Mesodermal cell (in vitro differentiated cells): ENCODE data around the gene SLC47A1. TPM values are rescaled to one million over a fixed set of nuclear protein-coding genes. Genes with fewer than 3 reads are reported as not detected.
A peak's percentile ranks its signal among the peaks of the same experiment; 100 is the strongest.

Experiments
- H3K27ac ChIP-seq: 2 replicates; pipeline ENCODE4 v1.7.0; 2013; ENCODE audit warnings: mild to moderate bottlenecking, low read depth, low read length, moderate library complexity; ENCODE audit not compliant: severe bottlenecking
- H3K36me3 ChIP-seq: 2 replicates; pipeline ENCODE4 v1.7.1; 2013; ENCODE audit warnings: mild to moderate bottlenecking, low read length, moderate library complexity; ENCODE audit not compliant: control insufficient read depth, insufficient read depth
- H3K4me1 ChIP-seq: one replicate; pipeline ENCODE4 v1.7.1; 2013; ENCODE audit warnings: mild to moderate bottlenecking, low read length; ENCODE audit not compliant: insufficient read depth, control insufficient read depth, poor library complexity, severe bottlenecking
- H3K4me3 ChIP-seq: 2 replicates; pipeline ENCODE4 v1.7.0; 2013; ENCODE audit warnings: low read length, control low read depth, mild to moderate bottlenecking; ENCODE audit not compliant: insufficient read depth, poor library complexity, severe bottlenecking; ENCODE audit errors: extremely low read depth
- H3K9me3 ChIP-seq: 2 replicates; pipeline ENCODE4 v1.7.1; 2013; ENCODE audit warnings: mild to moderate bottlenecking, low read length, moderate library complexity; ENCODE audit not compliant: control insufficient read depth
- WGBS, 2 experiments: methylation state at CpG; one replicate each; pipeline ENCODE4 v1.1.5; 2013; ENCODE audit warnings: missing lambda C conversion rate in 2 of 2; ENCODE audit not compliant: insufficient coverage in 2 of 2; 5-methylcytosine and 5-hydroxymethylcytosine counted together
- polyA plus RNA-seq, 2 experiments: library from polyadenylated mRNA; stranded (reverse); fragments of 50-300 nt; gene quantifications; one replicate each; pipeline ENCODE4 v1.2.3, GENCODE V29; 2013

Gene SLC47A1, protein sequence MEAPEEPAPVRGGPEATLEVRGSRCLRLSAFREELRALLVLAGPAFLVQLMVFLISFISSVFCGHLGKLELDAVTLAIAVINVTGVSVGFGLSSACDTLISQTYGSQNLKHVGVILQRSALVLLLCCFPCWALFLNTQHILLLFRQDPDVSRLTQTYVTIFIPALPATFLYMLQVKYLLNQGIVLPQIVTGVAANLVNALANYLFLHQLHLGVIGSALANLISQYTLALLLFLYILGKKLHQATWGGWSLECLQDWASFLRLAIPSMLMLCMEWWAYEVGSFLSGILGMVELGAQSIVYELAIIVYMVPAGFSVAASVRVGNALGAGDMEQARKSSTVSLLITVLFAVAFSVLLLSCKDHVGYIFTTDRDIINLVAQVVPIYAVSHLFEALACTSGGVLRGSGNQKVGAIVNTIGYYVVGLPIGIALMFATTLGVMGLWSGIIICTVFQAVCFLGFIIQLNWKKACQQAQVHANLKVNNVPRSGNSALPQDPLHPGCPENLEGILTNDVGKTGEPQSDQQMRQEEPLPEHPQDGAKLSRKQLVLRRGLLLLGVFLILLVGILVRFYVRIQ
- 0.77 TPM for polyA plus RNA-seq (2013, experiment 1 of 2)
- 1.2 TPM for polyA plus RNA-seq (2013, experiment 2 of 2)

DNA sequence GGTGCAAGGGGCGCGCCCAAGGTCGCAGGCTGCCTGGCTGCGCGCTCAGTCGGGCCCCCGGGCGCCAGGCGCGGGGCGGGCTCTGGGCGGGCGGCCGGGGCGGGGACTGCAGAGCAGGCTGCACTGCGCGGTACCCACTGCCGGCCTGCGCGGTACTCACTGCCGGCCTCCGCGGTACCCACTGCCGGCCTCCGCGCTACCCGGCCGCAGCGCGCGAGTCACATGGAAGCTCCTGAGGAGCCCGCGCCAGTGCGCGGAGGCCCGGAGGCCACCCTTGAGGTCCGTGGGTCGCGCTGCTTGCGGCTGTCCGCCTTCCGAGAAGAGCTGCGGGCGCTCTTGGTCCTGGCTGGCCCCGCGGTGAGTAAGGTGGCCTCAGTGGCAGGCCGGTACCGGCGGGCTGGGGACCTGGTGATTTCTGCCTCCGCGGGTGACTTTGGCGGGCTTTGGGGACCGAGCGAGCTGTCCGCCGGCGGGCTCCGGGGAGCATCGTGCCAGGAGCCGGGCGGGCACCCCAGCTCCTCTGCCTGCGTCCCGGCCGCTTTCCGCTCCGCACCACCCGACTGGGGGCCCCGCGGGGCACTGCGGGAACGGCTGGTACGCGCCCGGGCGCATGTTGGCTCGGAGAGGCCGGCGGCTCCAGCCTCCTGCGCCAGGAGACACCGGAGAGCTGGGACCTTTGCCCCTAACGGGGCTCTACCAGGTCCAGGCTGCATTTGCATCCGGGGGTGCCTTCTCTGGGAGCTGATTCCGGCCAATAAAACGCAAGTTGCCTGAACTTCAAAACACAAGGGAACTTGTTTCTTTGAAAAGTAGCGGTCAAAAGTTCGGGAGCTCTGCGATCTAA, at the start of gene SLC47A1:
Gene SLC47A1 (plus strand): TSS at position 137 of the 844 bp plus-strand sequence. CDS start 86 bp downstream, at position 223.
- WGBS, 2 experiments, result 1% methylated on average over 63 to 81 of the region's 87 CpGs
- Histone ChIP-seq H3K36me3 (no peaks in the 10 kb centered on the region), H3K4me3 (peak within 1 kb of the TSS; percentile 37), H3K27ac (no peak within 1 kb of the TSS), H3K9me3 (no peaks in the 10 kb centered on the region), H3K4me1 (peaks cover 8% of the 10 kb centered on the region)

DNA sequence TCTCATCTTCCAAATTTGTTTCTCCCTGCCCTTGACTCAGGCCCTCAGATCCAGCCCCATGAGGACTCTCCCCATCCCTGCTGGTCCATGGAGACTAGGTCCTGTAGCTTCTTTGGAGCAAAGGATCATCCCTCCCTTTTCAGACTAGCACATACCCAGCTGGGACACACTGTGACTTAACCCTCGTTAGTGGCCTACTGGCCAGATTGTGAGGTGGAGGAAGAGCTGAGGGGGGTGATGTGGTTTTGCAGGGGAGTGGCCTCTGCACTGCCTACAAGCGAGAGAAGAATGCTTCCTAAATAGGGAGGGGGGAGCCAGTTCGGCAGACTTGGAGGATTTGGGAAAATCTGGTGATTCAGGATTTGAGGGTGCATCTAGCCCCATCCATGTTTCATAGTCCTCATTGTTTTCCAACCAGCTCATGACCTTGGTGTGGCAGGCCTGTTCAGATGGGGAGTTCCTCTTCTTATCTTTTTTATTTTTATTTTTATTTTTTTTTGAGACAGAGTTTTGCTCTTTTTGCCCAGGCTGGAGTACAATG, 47.8 kb upstream of the SLC47A1 start:
- WGBS, 2 experiments, result 83 to 100% methylated on average over 1 of the region's 3 CpGs
- Histone ChIP-seq H3K36me3 (no peaks in the 10 kb centered on the region), H3K9me3 (no peaks in the 10 kb centered on the region), H3K27ac (no peak overlapping the region), H3K4me3 (no peak overlapping the region), H3K4me1 (peaks cover 7% of the 10 kb centered on the region)

DNA sequence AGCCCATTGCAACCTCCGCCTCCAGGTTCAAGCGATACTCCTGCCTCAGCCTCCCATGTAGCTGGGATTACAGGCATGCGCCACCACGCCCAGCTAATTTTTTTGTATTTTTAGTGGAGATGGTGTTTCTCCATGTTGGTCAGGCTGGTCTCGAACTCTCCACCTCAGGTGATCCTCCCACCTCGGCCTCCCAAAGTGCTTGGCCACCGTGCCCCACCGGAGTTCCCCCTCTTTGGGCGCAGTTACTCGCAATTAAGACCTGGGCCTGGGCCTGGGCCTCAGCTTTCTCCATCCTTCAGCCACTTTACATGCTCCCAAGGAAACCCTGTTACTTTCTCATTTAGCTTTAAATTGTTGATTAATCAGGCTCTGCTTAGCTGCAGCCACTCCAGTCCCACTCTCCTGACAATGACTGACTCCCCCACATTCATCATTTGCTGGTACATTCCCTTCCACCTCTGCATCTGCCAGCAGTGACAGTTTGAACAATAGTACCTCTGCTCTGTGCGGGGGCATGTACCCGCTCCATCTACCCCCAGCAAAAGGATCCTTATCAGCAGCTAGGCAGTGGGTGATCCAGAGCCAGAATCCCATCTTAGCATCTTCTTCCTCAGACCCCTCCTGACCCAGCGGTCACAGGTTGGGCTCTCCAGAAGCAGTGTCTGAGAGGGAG, 47.2 kb upstream of the SLC47A1 start:
- whole genome bisulfite sequencing, 2 experiments, result 93 to 97% methylated on average over 10 to 11 of the region's 13 CpGs
- Histone ChIP-seq H3K9me3 (no peaks in the 10 kb centered on the region), H3K27ac (no peak overlapping the region), H3K4me1 (peaks cover 7% of the 10 kb centered on the region), H3K36me3 (no peaks in the 10 kb centered on the region), H3K4me3 (no peak overlapping the region)

DNA sequence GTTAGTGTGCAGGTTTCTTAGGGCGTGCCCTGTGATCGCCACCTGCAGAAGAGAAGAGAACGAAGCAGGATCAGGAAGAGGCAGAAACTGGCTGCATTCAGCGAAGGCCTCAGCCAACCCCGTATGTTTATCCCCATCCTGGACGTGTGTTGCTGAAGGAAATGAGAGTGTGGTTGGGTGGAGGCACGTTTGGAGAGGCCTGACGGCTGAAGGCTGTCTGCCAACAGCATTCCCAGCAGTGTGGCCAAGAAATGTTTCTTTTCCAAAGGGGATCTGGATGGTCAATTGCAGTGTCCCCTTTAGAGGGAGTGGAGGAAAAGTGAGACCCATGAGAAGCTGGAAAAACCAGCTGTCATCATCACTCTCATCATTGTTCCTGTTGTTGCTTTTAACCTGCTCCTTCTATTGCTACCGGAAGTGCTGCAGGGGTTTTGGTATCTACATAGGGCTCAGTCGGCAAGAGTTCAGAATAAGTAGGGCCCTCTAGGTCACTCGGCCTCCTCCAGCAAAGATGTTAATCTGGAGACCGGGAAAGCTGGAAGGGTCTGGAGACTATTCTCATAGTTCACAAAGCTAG, 46.5 kb upstream of the SLC47A1 start:
- 80 to 85% methylated on average over 12 of the region's 12 CpGs for WGBS, 2 experiments

DNA sequence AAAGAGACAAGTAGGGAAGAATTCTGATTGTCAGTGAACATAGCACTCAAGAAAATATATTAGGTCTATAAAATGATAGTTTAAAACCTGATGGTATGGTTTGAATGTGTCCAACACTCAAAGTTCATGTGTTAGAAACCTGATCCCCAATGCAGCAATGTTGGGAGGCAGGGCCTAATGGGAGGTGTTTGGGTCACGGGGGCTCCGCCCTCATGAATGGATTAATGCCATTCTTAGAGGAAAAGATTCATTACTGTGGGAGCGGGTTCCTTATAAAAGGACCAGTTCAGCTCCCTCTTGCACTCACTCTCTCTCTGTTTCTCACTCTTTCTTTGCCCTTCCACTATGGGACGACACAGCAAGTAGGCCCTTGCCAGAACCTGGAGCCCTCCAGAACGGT, 41.5 kb upstream of the SLC47A1 start:
- H3K27ac ChIP-seq, result no peak overlapping the region
- no peaks in the 10 kb centered on the region for H3K36me3 ChIP-seq
- H3K9me3 ChIP-seq, result no peaks in the 10 kb centered on the region
- 83 to 88% methylated on average over 3 to 4 of the region's 5 CpGs for WGBS, 2 experiments
- H3K4me3 ChIP-seq, result no peak overlapping the region
- H3K4me1 ChIP-seq, result no peaks in the 10 kb centered on the region

More for the DNA sequence above, 46.5 kb upstream of the SLC47A1 start:
- no peaks in the 10 kb centered on the region for H3K36me3 ChIP-seq
- peaks cover 7% of the 10 kb centered on the region for H3K4me1 ChIP-seq
- no peak overlapping the region for H3K27ac ChIP-seq
- H3K4me3 ChIP-seq, result no peak overlapping the region
- no peaks in the 10 kb centered on the region for H3K9me3 ChIP-seq

DNA sequence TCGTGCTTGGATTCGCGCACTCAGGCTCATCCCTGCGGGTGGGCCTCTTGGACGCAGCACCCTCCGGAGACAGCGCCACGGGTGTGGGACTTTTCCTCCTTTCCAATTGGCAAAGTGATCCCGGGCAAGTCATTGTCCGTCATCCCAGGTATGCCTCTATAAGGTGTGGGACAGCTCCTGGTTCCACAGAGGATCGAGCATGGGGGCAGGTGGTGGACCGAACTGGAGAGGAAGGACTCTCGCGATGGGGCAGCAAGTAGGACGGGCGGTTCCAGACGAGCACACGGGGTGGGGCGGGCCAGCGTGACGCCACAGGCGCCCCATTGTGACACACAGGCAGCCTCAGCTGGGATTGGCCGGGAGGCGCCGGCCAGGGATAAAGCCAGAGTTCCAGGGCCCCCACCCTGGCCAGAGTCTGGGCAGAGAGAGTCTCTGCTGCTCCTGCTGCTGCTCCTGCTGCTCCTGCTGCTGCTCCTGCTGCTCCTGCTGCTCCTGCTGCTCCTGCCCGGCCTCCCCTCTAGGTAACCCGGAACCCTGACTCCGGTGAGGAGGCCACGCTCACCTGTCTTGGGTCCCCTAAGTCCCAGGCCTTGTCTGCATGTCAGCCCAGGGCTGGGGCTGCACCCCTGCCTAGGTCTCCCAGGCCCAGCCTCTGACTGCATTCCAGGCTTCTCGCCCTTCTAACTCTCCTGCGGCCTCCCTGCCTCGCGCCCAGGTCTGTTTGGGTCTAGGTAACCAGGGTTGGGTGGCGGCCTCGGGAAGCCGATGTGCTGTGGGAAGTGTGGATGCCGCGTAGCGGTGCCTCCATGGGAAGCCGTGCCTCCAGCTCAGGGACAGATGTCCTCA, 38.5 kb upstream of the SLC47A1 start:
- Histone ChIP-seq H3K36me3 (no peaks in the 10 kb centered on the region), H3K9me3 (no peaks in the 10 kb centered on the region), H3K27ac (no peak overlapping the region), H3K4me3 (no peak overlapping the region), H3K4me1 (no peaks in the 10 kb centered on the region)
- WGBS, 2 experiments, result 91 to 97% methylated on average over 35 to 38 of the region's 40 CpGs

DNA sequence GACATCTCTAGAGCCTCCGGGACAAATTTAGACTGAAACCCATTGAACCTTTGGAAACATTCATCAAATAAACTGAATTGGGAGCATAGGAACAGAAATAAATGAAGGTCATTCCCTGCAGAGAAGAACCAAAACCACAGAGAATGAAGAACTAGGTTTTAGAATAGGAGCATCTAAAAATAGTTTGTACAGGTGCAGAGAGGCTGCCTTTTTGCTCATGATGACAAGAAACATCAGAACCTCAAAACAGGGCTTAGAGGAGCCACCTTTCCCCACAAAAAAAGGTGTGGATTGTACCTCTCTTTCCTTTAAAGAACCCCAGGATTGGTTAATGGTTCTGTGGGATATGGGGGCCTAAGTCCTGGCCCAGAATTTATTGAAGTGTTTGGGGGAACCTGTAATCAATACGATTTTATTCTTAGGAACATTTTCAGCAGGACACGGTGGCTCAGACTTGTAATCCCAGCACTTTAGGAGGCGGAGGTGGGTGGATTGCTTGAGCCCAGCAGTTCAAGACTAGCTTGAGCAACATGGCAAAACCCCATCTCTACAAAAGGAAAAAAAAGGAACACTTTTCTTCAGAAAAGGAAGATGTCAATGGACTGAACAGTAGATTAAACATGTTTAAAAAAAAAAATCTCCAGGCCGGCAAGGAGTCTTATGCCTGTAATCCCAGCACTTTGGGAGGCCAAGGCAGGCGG, 37.7 kb upstream of the SLC47A1 start:
- Histone ChIP-seq H3K4me3 (no peak overlapping the region), H3K4me1 (no peaks in the 10 kb centered on the region), H3K27ac (no peak overlapping the region), H3K9me3 (no peaks in the 10 kb centered on the region), H3K36me3 (no peaks in the 10 kb centered on the region)
- WGBS, 2 experiments, result 80 to 90% methylated on average over 4 to 5 of the region's 6 CpGs

DNA sequence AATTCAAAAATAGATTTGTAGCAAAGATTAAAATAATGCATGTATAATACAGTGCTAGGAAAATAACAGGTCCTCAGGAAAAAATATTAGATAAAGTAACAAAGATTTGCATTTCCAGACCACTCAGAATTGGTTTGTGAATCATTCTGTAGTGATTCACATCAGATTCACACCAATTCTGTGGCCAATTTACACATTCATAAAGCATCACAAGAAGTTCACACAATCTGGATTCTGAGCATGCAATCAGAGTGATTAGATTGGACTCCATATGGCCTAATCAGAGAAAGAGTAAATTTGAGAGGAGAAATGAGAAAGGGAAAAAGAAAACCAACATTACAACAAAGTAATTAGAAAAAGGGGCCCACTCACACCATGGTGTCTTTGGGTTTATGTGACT, 36.0 kb upstream of the SLC47A1 start:
- no peak overlapping the region for H3K4me3 ChIP-seq
- H3K9me3 ChIP-seq, result no peaks in the 10 kb centered on the region
- no peaks in the 10 kb centered on the region for H3K4me1 ChIP-seq
- H3K27ac ChIP-seq, result no peak overlapping the region
- no peaks in the 10 kb centered on the region for H3K36me3 ChIP-seq

DNA sequence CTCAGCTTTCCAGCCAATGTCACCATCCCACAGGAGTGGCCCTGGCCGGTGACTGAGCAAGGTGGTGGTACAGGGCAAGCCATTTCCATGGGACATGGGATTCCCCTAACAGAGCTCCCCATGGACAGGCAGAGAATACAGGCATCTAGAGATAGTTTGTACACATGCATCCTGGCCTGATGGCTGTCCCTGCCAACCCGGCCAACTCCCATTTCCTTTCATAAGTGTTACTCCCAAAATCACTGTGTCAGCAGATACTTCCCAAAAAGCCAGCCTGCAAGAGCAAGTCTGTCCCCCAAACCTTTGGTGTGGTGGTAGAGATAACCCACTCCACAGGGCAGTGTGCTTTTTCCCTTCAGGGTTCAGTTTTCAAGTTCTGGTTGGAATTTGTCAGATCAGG, 32.4 kb upstream of the SLC47A1 start:
- WGBS, 2 experiments, result 100% methylated on average over 1 of the region's 2 CpGs; no CpG with 5 or more reads in 1 of the 2 experiments

More for the DNA sequence above, 32.4 kb upstream of the SLC47A1 start:
- no peaks in the 10 kb centered on the region for H3K9me3 ChIP-seq
- no peak overlapping the region for H3K4me3 ChIP-seq
- no peaks in the 10 kb centered on the region for H3K4me1 ChIP-seq
- no peaks in the 10 kb centered on the region for H3K36me3 ChIP-seq
- no peak overlapping the region for H3K27ac ChIP-seq
